Right lobe of liver (tissue), 4 donors: ENCODE data around the gene CSNK1G2.

Experiments
- CTCF ChIP-seq, 4 donors: fragments of 200-600 bp in 3 of 4; fragments of 450-650 bp in 1 of 4; IDR thresholded peaks; one replicate each; pipeline versions ENCODE4 v1.5.1 to v1.8.0; 2016 to 2022; ENCODE audit warnings: antibody characterized with exemption in 4 of 4, mild to moderate bottlenecking in 2 of 4
- POLR2A ChIP-seq: fragments of 450-650 bp; IDR thresholded peaks from one replicate; pipeline ENCODE4 v1.6.1; 2017; ENCODE audit warnings: antibody characterized with exemption, mild to moderate bottlenecking
- donor health status: DM: no; HTN: no; CAD: no.
- donor health status: DM: no; HTN: no; CAD: no.
- donor health status: DM: no; HTN: yes; CAD: no.

- TF ChIP-seq POLR2A (no peak), CTCF (IDR thresholded peaks at IDR 0.05) (no peak)
Measured at GRCh38 chr19:1949304-1950101, 8.5 kb downstream of the CSNK1G2 start.
